ENCODE measurements around the gene KIF5B. TPM values are rescaled to one million over a fixed set of nuclear protein-coding genes. Genes with fewer than 3 reads are reported as not detected.
"Not testable (repeated sequence)": the region's sequence is repeated elsewhere in the genome, so short reads cannot be mapped to it uniquely, and the experiment has no call there.

Gene KIF5B
- total and polyA plus RNA-seq, 2 donors from 2014 or later, result 26.9 to 77.2 TPM

- Histone ChIP-seq H3K4me1 (ENCODE audit: control insufficient read depth in 2 of 3, insufficient read depth in 2 of 3, low read depth in 1 of 3, low read length in 3 of 3) (peaks cover 0 to 18% (median 5%) of the 10 kb centered on the region in 3 donors), H3K27me3 (ENCODE audit: control insufficient read depth, insufficient read depth, low read length) (no peaks in the 10 kb centered on the region), H3K36me3 (ENCODE audit: control insufficient read depth in 2 of 3, insufficient read depth in 3 of 3, low read length in 3 of 3) (peaks cover 7 to 25% (median 11%) of the 10 kb centered on the region in 3 donors), H3K27ac (ENCODE audit: low read depth in 2 of 2, low read length in 2 of 2) (no peak overlapping the region), H3K9me3 (ENCODE audit: control insufficient read depth in 2 of 3, insufficient read depth in 1 of 3, low read length in 3 of 3) (no peaks in the 10 kb centered on the region), H3K4me3 (ENCODE audit: low read length in 3 of 3) (no peak overlapping the region), H3K9ac (ENCODE audit: low read length in 3 of 3) (no peak overlapping the region)
- DNase-seq, result no peak
- intact Hi-C loops (cut with DNase I), result no loop called here
- FAIRE-seq, result no peak
- TF ChIP-seq CTCF (IDR thresholded peaks at IDR 0.05; ENCODE audit: borderline replicate concordance, extremely low read depth, insufficient read depth), result no peak
Measured at GRCh38 chr10:32046151-32046550, 10.1 kb downstream of the KIF5B start.

GRCh38 chr10:32042730-32043129 lies 13.5 kb downstream of the KIF5B start:
- intact Hi-C loops (cut with DNase I); FAIRE-seq; H3K4me1 ChIP-seq (ENCODE audit: control insufficient read depth in 2 of 3, insufficient read depth in 2 of 3, low read depth in 1 of 3, low read length in 3 of 3): not testable (repeated sequence)

DNA sequence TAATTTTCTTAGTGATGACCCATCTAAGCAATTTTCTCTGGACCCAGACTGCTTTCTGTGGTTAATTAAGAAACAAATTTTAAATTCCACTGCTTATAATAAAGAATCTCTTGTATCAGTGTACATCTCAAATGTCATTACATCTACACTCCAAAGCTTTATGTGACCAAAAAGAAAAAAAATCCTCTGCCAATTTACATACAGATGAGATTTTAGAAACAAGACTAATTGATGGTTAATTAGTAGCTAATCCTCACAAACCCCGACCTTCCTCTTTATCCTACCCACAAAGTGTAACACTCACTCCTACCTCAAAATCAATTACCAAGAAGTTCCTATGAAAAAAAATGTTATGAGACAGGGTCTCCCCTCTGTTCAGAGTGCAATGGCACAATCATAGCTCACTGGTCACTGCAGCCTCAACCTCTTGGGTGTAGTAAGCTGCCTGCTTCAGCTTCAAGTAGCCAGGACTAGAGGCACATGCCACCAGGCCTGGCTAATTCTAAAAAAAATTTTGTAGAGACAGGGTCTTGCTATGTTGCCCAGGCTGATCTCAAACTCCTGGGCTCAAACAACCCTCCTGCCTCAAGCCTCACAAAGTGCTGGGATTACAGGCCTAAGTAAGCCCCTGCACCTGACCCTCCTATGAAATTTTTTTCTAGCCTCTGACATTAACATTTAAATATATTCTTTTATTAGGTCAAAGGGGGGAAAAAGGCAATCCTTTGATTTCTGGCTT lies 14.8 kb downstream of the KIF5B start:
- Histone ChIP-seq H3K4me1 (ENCODE audit: control insufficient read depth in 2 of 3, insufficient read depth in 2 of 3, low read depth in 1 of 3, low read length in 3 of 3) (peaks cover 0 to 7% (median 0%) of the 10 kb centered on the region in 3 donors), H3K9ac (ENCODE audit: low read length in 3 of 3) (no peak overlapping the region), H3K27me3 (ENCODE audit: control insufficient read depth, insufficient read depth, low read length) (no peaks in the 10 kb centered on the region), H3K9me3 (ENCODE audit: control insufficient read depth in 2 of 3, insufficient read depth in 1 of 3, low read length in 3 of 3) (no peaks in the 10 kb centered on the region), H3K27ac (ENCODE audit: low read depth in 2 of 2, low read length in 2 of 2) (no peak overlapping the region), H3K36me3 (ENCODE audit: control insufficient read depth in 2 of 3, insufficient read depth in 3 of 3, low read length in 3 of 3) (peaks cover 5 to 34% (median 7%) of the 10 kb centered on the region in 3 donors), H3K4me3 (ENCODE audit: low read length in 3 of 3) (no peak overlapping the region)
- intact Hi-C loops (cut with DNase I), result no loop called here
- no peak for DNase-seq
- TF ChIP-seq CTCF (IDR thresholded peaks at IDR 0.05; ENCODE audit: borderline replicate concordance, extremely low read depth, insufficient read depth), result no peak
- no peak for FAIRE-seq

More at GRCh38 chr10:32042730-32043129, 13.5 kb downstream of the KIF5B start:
- DNase-seq; H3K4me3 ChIP-seq (ENCODE audit: low read length in 3 of 3); H3K9me3 ChIP-seq (ENCODE audit: control insufficient read depth in 2 of 3, insufficient read depth in 1 of 3, low read length in 3 of 3); H3K27me3 ChIP-seq (ENCODE audit: control insufficient read depth, insufficient read depth, low read length); H3K9ac ChIP-seq (ENCODE audit: low read length in 3 of 3); H3K27ac ChIP-seq (ENCODE audit: low read depth in 2 of 2, low read length in 2 of 2): not testable (repeated sequence)
- peaks cover 7 to 32% (median 11%) of the 10 kb centered on the region in 3 donors for H3K36me3 ChIP-seq (ENCODE audit: control insufficient read depth in 2 of 3, insufficient read depth in 3 of 3, low read length in 3 of 3)

GRCh38 chr10:32039734-32040133 lies 16.5 kb downstream of the KIF5B start:
- DNase-seq (no peak), FAIRE-seq (no peak)
- intact Hi-C loops (cut with DNase I), result no loop called here
- Histone ChIP-seq H3K27ac (ENCODE audit: low read depth in 2 of 2, low read length in 2 of 2) (no peak overlapping the region), H3K9ac (ENCODE audit: low read length in 3 of 3) (no peak overlapping the region), H3K4me1 (ENCODE audit: control insufficient read depth in 2 of 3, insufficient read depth in 2 of 3, low read depth in 1 of 3, low read length in 3 of 3) (peaks cover 0 to 7% (median 0%) of the 10 kb centered on the region in 3 donors), H3K27me3 (ENCODE audit: control insufficient read depth, insufficient read depth, low read length) (no peaks in the 10 kb centered on the region), H3K4me3 (ENCODE audit: low read length in 3 of 3) (no peak overlapping the region), H3K9me3 (ENCODE audit: control insufficient read depth in 2 of 3, insufficient read depth in 1 of 3, low read length in 3 of 3) (no peaks in the 10 kb centered on the region), H3K36me3 (ENCODE audit: control insufficient read depth in 2 of 3, insufficient read depth in 3 of 3, low read length in 3 of 3) (peaks cover 5 to 34% (median 11%) of the 10 kb centered on the region in 3 donors)
- TF ChIP-seq CTCF (IDR thresholded peaks at IDR 0.05; ENCODE audit: borderline replicate concordance, extremely low read depth, insufficient read depth), result no peak
